GM12878 (cell line): ENCODE results near the gene DCP1B.

ENCODE experiments used
- CEBPB ChIP-seq, 2 experiments: fragments of 150-350 bp in 1 of 2; IDR thresholded peaks; 2 replicates each; pipeline ENCODE4 v1.6.1; 2012 to 2014; ENCODE audit warnings: low read depth in 2 of 2, low read length in 2 of 2, borderline replicate concordance in 1 of 2, inconsistent platforms in 1 of 2
- EZH2 ChIP-seq: IDR thresholded peaks from 2 replicates; pipeline ENCODE4 v1.6.1; 2012; ENCODE audit warnings: low read depth, mild to moderate bottlenecking, control low read depth, inconsistent platforms, low read length, borderline replicate concordance; ENCODE audit not compliant: control insufficient read depth
- FOS ChIP-seq: IDR thresholded peaks from 3 replicates; pipeline ENCODE4 v1.6.1; 2011; ENCODE audit warnings: borderline replicate concordance; ENCODE audit not compliant: insufficient read length; ENCODE audit errors: extremely low read depth
- POLR2A ChIP-seq: IDR thresholded peaks from 2 replicates; pipeline ENCODE4 v1.6.1; 2011; ENCODE audit warnings: low read depth, mild to moderate bottlenecking, low read length
- POLR2AphosphoS2 ChIP-seq: IDR thresholded peaks from 2 replicates; pipeline ENCODE4 v1.6.1; 2011; ENCODE audit warnings: low read depth, mild to moderate bottlenecking, low read length, improper control_type of control experiment, moderate library complexity
- YBX1 ChIP-seq: fragments of 450-650 bp; IDR thresholded peaks from 2 replicates; pipeline ENCODE4 v1.6.1; 2016; ENCODE audit warnings: antibody characterized with exemption
- TF ChIP-seq, protein P1 (sequence below), 3 experiments: IDR thresholded peaks in 2 of 3; conservative IDR thresholded peaks in 1 of 3; 2 replicates each; pipeline ENCODE4 v1.5.1; 2011; ENCODE audit warnings: low read depth in 3 of 3, low read length in 3 of 3, mild to moderate bottlenecking in 3 of 3, control low read depth in 2 of 3, moderate library complexity in 2 of 3, inconsistent platforms in 1 of 3, mixed read lengths in 1 of 3; ENCODE audit not compliant: control insufficient read depth in 2 of 3, insufficient read depth in 1 of 3; ENCODE audit errors: extremely low read depth in 1 of 3

DNA sequence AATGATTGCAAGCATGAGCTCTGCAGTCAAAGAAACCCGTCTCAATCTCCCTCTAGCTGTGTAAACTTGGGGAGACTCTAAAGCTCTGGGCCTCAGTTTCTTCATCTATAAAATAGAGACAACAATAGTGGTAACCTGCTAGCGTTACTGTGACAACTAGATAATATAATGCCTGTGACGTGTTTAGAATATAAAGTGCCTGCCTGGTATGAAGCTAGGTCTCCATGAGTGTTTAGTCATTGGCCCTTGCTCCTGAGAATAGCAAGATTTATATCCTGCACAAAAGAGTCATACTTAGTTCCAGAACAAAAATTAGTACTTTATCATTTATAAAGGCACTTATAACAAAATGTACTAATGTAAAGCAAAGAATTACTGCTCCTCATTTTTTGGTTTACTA is 8.8 kb upstream of the DCP1B start:
- TF ChIP-seq EZH2 (no peak), CEBPB (IDR thresholded peaks at IDR 0.05; ENCODE audit: borderline replicate concordance in 1 of 2, low read depth in 2 of 2, low read length in 2 of 2) (no peak), POLR2A (no peak), YBX1 (no peak), POLR2AphosphoS2 (no peak), FOS (no peak)
- TF ChIP-seq, protein P1, sequence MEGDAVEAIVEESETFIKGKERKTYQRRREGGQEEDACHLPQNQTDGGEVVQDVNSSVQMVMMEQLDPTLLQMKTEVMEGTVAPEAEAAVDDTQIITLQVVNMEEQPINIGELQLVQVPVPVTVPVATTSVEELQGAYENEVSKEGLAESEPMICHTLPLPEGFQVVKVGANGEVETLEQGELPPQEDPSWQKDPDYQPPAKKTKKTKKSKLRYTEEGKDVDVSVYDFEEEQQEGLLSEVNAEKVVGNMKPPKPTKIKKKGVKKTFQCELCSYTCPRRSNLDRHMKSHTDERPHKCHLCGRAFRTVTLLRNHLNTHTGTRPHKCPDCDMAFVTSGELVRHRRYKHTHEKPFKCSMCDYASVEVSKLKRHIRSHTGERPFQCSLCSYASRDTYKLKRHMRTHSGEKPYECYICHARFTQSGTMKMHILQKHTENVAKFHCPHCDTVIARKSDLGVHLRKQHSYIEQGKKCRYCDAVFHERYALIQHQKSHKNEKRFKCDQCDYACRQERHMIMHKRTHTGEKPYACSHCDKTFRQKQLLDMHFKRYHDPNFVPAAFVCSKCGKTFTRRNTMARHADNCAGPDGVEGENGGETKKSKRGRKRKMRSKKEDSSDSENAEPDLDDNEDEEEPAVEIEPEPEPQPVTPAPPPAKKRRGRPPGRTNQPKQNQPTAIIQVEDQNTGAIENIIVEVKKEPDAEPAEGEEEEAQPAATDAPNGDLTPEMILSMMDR (IDR thresholded peaks at IDR 0.05 in 2 of 3, conservative IDR thresholded peaks at IDR 0.05 in 1 of 3; ENCODE audit: control insufficient read depth in 2 of 3, extremely low read depth in 1 of 3, insufficient read depth in 1 of 3, low read depth in 3 of 3, low read length in 3 of 3), result no peak
